AG09319 (cell line): Measurements from ENCODE around the gene UGT2A1.
"Not testable (repeated sequence)": the region's sequence is repeated elsewhere in the genome, so short reads cannot be mapped to it uniquely, and the experiment has no call there.

ENCODE experiments used
- DNase-seq: peaks from one replicate; pipeline ENCODE4 v3.0.0-alpha.2; 2010; ENCODE audit warnings: low read depth; ENCODE audit errors: extremely low read depth
- CTCF ChIP-seq: IDR thresholded peaks from 2 replicates; pipeline ENCODE4 v1.5.1; 2011; ENCODE audit warnings: low read depth, mild to moderate bottlenecking, inconsistent platforms, low read length, moderate library complexity

UGT2A1 gene

GRCh38 chr4:69668680-69669079, 15.6 kb upstream of the UGT2A1 start:
- no peak for TF ChIP-seq CTCF
- no peak for DNase-seq

- DNase-seq, result not testable (repeated sequence)
Measured at GRCh38 chr4:69664009-69664408, 11.0 kb upstream of the UGT2A1 start.

DNA sequence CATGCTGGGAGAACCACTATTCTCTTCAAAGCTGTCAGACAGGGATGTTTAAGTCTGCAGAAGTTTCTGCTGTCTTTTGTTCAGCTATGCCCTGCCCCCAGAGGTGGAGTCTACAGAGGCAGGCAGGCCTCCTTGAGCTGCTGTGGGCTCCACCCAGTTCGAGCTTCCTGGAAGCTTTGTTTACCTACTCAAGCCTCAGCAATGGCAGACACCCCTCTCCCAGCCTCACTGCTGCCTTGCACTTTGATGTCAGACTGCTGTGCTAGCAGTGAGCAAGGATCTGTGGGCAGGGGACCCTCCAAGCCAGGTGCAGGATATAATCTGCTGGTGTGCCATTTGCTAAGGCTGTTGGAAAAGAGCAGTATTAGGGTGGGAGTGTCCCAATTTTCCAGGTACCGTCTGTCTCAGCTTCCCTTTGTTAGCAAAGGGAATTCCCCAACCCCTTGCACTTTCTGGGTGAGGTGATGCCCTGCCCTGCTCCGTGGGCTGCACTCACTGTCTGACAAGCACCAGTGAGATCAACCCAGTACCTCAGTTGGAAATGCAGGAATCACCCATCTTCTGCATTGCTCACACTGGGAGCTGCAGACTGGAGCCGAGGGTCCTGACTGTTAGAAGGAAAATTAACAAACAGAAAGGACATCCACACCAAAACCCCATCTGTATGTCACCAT, 8.2 kb upstream of the UGT2A1 start:
- not testable (repeated sequence) for DNase-seq

DNA sequence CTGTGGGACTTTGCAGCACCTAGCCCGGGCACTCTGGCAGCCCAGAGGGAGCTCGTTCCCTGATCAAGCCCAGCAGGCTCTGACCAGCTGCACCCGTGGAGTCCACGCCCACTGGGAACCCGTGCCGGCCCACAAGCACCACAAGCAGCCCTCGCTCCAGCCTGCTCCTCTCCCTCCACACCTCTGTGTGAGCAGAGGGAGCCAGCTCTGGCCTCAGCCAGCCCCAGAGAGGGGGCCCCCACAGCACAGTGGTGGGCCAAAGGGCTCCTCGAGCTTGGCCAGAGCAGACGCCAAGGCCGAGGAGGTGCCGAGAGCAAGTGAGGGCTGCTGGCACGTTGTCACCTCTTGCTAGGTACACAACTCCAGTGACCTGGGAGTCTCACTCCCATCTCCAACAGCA, 5.1 kb upstream of the UGT2A1 start:
- DNase-seq, result no peak
- no peak for TF ChIP-seq CTCF

DNA sequence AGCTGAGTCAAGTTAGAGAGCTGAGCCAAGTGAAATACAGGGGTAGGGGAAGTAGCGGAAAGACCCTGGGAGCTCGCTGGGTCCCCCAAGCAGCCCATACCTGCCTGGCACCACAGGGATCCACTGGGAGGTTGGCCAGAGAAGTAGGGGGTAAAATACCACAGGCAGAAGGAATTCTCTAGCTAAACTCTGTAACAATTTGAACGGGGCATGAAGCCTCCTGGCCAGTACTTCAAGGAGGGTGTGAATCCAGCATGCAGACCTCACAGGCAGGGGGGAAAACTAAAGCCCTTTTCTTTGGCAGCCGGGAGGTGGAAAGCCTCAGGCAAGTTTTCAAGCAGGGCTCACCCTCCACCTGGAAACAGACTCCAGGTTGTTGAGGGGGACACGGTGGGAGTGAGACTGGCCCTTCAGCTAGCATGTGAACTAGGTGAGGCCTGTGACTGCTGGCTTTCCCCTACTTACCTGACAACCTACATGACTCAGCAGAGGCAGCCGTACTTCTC, 3.7 kb upstream of the UGT2A1 start:
- TF ChIP-seq CTCF, result no peak
- DNase-seq, result no peak

- no peak for TF ChIP-seq CTCF
- no peak for DNase-seq
Measured at GRCh38 chr4:69650872-69651271, 2.2 kb downstream of the UGT2A1 start.

- no peak for DNase-seq
- TF ChIP-seq CTCF, result no peak
Measured at GRCh38 chr4:69649629-69650028, 3.4 kb downstream of the UGT2A1 start.

- no peak for TF ChIP-seq CTCF
- no peak for DNase-seq
Measured at GRCh38 chr4:69649207-69649606, 3.8 kb downstream of the UGT2A1 start.
